ENCODE results near the gene KRT23.

Gene KRT23, protein sequence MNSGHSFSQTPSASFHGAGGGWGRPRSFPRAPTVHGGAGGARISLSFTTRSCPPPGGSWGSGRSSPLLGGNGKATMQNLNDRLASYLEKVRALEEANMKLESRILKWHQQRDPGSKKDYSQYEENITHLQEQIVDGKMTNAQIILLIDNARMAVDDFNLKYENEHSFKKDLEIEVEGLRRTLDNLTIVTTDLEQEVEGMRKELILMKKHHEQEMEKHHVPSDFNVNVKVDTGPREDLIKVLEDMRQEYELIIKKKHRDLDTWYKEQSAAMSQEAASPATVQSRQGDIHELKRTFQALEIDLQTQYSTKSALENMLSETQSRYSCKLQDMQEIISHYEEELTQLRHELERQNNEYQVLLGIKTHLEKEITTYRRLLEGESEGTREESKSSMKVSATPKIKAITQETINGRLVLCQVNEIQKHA

DNA sequence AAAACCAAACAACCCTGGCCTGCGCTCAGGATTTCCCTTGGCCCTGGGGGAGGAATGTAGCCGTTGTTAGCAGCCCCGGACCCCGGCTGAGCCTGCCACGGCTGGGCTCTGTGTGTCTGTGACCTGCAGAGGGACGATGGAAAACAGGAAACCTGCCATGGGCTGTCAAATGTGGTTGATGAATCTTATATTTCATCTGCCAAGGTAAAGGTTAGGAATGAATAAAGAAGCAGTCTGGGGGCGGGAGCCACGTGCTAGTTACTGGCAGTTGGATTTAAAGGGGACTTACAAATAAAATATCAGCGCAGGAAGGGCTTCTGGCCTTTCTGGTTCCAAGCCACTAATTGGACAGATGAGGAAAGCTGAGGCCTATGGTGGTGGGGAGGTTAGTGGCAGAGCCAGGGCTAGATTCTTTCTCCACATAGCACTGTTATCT lies at the start of gene KRT23:
TSS of gene KRT23 (minus strand) at position 263 of the 436 bp plus-strand sequence. CDS start 1,043 bp downstream, outside the sequence.
- Histone ChIP-seq H3K9me3 (ENCODE audit: control insufficient read depth, low read length) (no peaks in the 10 kb centered on the region), H3K79me2 (no peaks in the 10 kb centered on the region), H3K4me3 (ENCODE audit: low read depth, low read length) (no peak within 1 kb of the TSS), H3K4me2 (ENCODE audit: low read length) (no peak within 1 kb of the TSS), H2AFZ (no peak within 1 kb of the TSS), H3K9ac (no peak within 1 kb of the TSS), H3K4me1 (no peaks in the 10 kb centered on the region), H3K27ac (no peak within 1 kb of the TSS), H3K36me3 (ENCODE audit: control insufficient read depth, insufficient read depth, low read length) (no peaks in the 10 kb centered on the region), H3K27me3 (ENCODE audit: control insufficient read depth, insufficient read depth, low read length) (no peaks in the 10 kb centered on the region)
- TF ChIP-seq, protein P1, sequence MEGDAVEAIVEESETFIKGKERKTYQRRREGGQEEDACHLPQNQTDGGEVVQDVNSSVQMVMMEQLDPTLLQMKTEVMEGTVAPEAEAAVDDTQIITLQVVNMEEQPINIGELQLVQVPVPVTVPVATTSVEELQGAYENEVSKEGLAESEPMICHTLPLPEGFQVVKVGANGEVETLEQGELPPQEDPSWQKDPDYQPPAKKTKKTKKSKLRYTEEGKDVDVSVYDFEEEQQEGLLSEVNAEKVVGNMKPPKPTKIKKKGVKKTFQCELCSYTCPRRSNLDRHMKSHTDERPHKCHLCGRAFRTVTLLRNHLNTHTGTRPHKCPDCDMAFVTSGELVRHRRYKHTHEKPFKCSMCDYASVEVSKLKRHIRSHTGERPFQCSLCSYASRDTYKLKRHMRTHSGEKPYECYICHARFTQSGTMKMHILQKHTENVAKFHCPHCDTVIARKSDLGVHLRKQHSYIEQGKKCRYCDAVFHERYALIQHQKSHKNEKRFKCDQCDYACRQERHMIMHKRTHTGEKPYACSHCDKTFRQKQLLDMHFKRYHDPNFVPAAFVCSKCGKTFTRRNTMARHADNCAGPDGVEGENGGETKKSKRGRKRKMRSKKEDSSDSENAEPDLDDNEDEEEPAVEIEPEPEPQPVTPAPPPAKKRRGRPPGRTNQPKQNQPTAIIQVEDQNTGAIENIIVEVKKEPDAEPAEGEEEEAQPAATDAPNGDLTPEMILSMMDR (IDR thresholded peaks at IDR 0.05), result no peak

DNA sequence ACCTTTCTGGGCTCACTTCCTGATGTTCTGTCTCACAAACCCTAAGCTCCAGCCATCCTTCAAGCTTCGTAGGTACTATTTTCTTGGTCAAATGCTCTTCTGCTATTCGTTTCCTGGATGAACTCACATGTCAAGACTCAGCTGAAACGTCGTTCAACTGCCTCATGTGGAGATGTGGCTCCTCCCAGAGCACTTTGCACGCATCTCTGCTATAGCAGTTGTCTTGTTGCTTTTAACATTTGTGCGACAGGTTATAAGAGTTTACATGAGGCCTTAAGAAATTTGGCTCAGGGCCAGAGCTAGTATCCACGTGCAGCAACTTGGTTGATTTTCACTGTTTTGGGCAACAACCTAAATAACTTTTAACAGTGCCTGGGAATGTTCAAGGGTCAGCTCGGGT lies 49.5 kb upstream of the KRT23 start:
- TF ChIP-seq, protein P1 (IDR thresholded peaks at IDR 0.05), result no peak
- H3K9me3 ChIP-seq (ENCODE audit: control insufficient read depth, low read length), result no peaks in the 10 kb centered on the region
- no peak overlapping the region for H3K9ac ChIP-seq
- H3K79me2 ChIP-seq, result no peaks in the 10 kb centered on the region
- H3K4me1 ChIP-seq, result no peaks in the 10 kb centered on the region
- no peak overlapping the region for H2AFZ ChIP-seq
- no peak overlapping the region for H3K4me2 ChIP-seq (ENCODE audit: low read length)
- no peaks in the 10 kb centered on the region for H3K27me3 ChIP-seq (ENCODE audit: control insufficient read depth, insufficient read depth, low read length)
- no peak overlapping the region for H3K4me3 ChIP-seq (ENCODE audit: low read depth, low read length)
- H3K36me3 ChIP-seq (ENCODE audit: control insufficient read depth, insufficient read depth, low read length), result no peaks in the 10 kb centered on the region
- no peak overlapping the region for H3K27ac ChIP-seq

DNA sequence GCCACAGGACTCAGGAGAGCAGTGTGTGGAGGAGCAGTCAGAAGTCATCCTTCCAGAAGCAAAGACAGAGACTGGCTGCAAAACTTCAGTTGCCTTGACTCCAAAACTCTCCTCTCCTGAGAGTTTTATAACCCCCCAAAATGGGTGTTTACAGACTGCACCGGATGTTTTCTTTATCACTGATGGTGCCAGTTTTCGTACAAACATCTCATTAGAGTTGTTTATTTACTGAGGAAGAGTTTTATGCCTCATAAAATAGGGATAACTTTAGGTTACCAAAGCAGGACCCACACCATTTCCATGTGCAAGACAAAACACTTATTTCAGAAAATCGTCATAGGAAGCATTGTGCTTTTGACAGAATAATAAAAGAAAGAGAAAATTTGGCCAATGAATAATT lies 46.8 kb upstream of the KRT23 start, which contains the start of gene KRT40:
TSS of gene KRT40 (minus strand) at position 101 of the 400 bp plus-strand sequence. CDS start at position 48, 53 bp downstream.
- no peaks in the 10 kb centered on the region for H3K4me1 ChIP-seq
- no peaks in the 10 kb centered on the region for H3K27me3 ChIP-seq (ENCODE audit: control insufficient read depth, insufficient read depth, low read length)
- H3K9ac ChIP-seq, result no peak within 1 kb of the TSS
- H3K9me3 ChIP-seq (ENCODE audit: control insufficient read depth, low read length), result no peaks in the 10 kb centered on the region
- no peaks in the 10 kb centered on the region for H3K36me3 ChIP-seq (ENCODE audit: control insufficient read depth, insufficient read depth, low read length)
- TF ChIP-seq, protein P1 (IDR thresholded peaks at IDR 0.05), result no peak
- no peak within 1 kb of the TSS for H3K4me2 ChIP-seq (ENCODE audit: low read length)
- H3K4me3 ChIP-seq (ENCODE audit: low read depth, low read length), result no peak within 1 kb of the TSS
- H3K27ac ChIP-seq, result no peak within 1 kb of the TSS
- H3K79me2 ChIP-seq, result no peaks in the 10 kb centered on the region
- H2AFZ ChIP-seq, result no peak within 1 kb of the TSS

DNA sequence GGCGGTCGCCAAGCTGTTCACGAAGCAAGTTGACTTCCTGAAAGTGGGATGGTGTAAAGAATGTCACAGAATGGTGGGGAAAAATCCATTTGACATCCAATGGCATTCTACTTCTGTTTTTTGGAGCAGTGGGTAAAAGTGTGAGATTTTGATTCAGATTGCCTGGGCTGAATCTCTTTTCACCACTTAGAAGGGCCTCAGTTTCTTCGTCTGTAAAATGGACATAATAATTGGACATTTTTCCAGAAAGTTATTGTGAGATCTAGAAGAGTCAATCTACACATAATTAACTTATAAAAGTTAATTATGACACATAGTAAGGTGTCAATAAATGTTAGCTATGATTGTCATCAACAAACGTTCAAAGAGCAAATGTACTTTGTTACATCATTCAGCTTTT lies 43.7 kb upstream of the KRT23 start:
- Histone ChIP-seq H3K27ac (no peak overlapping the region), H3K27me3 (ENCODE audit: control insufficient read depth, insufficient read depth, low read length) (peaks cover 2% of the 10 kb centered on the region), H3K4me3 (ENCODE audit: low read depth, low read length) (no peak overlapping the region), H3K4me1 (no peaks in the 10 kb centered on the region), H3K9me3 (ENCODE audit: control insufficient read depth, low read length) (no peaks in the 10 kb centered on the region), H2AFZ (peak overlapping the region; percentile 59), H3K36me3 (ENCODE audit: control insufficient read depth, insufficient read depth, low read length) (no peaks in the 10 kb centered on the region), H3K79me2 (no peaks in the 10 kb centered on the region), H3K4me2 (ENCODE audit: low read length) (no peak overlapping the region), H3K9ac (no peak overlapping the region)
- TF ChIP-seq, protein P1 (IDR thresholded peaks at IDR 0.05), result no peak

Measured in parathyroid adenoma (tissue), 2 donors.